ENCODE results near the gene RASSF10.

The RASSF10 gene

GRCh38 chr11:13008625-13009475 lies at the start of gene RASSF10:
RASSF10 (plus strand) TSS chr11:13009316; CDS start chr11:13009577, 261 bp downstream.
- Histone ChIP-seq H3K4me1 (no peaks in the 10 kb centered on the region), H3K27me3 (ENCODE audit: low read depth) (peaks cover 55% of the 10 kb centered on the region), H3K4me3 (no peak within 1 kb of the TSS), H3K36me3 (replicated peaks) (no peaks in the 10 kb centered on the region), H3K9me3 (no peaks in the 10 kb centered on the region)
- in situ Hi-C loops (cut with MboI; ENCODE audit: low sequenced_read_pairs): no loop called here
- no peak for DNase-seq (ENCODE audit: low spot score in 2 of 2)

GRCh38 chr11:12961615-12962014 lies 47.5 kb upstream of the RASSF10 start:
- Histone ChIP-seq H3K4me3 (no peak overlapping the region), H3K4me1 (0 out of 2 replicates have a peak, but pooled peaks cover 4% of the 10 kb centered on the region), H3K9me3 (no peaks in the 10 kb centered on the region), H3K27me3 (ENCODE audit: low read depth) (no peaks in the 10 kb centered on the region), H3K36me3 (replicated peaks) (no peaks in the 10 kb centered on the region)
- no peak for DNase-seq (ENCODE audit: low spot score in 2 of 2)
- in situ Hi-C loops (cut with MboI; ENCODE audit: low sequenced_read_pairs): loop anchor here (10.0 kb wide), 2 partner anchors 233 to 383 kb away; no protein-coding TSS in a partner anchor

GRCh38 chr11:12962306-12962705 lies 46.8 kb upstream of the RASSF10 start:
- H3K9me3 ChIP-seq: no peaks in the 10 kb centered on the region
- in situ Hi-C loops (cut with MboI; ENCODE audit: low sequenced_read_pairs): loop anchor here (10.0 kb wide), 2 partner anchors 232 to 382 kb away; no protein-coding TSS in a partner anchor
- peaks cover under 1% of the 10 kb centered on the region; the same call in 1 of the 2 replicates for H3K27me3 ChIP-seq (ENCODE audit: low read depth)
- no peak for DNase-seq (ENCODE audit: low spot score in 2 of 2)
- no peak overlapping the region for H3K4me3 ChIP-seq
- no peaks in the 10 kb centered on the region for H3K36me3 ChIP-seq (replicated peaks)
- 0 out of 2 replicates have a peak, but pooled peaks cover 4% of the 10 kb centered on the region for H3K4me1 ChIP-seq

- Histone ChIP-seq H3K4me1 (0 out of 2 replicates have a peak, but pooled peaks cover 4% of the 10 kb centered on the region), H3K36me3 (replicated peaks) (no peaks in the 10 kb centered on the region), H3K9me3 (no peaks in the 10 kb centered on the region), H3K27me3 (ENCODE audit: low read depth) (peaks cover 4% of the 10 kb centered on the region; the same call in 1 of the 2 replicates), H3K4me3 (no peak overlapping the region)
- in situ Hi-C loops (cut with MboI; ENCODE audit: low sequenced_read_pairs): loop anchor here (10.0 kb wide), 2 partner anchors 232 to 382 kb away; no protein-coding TSS in a partner anchor
- no peak for DNase-seq (ENCODE audit: low spot score in 2 of 2)
Measured at GRCh38 chr11:12963051-12963450, 46.1 kb upstream of the RASSF10 start.

- no peaks in the 10 kb centered on the region for H3K9me3 ChIP-seq
- H3K27me3 ChIP-seq (ENCODE audit: low read depth): peaks cover 4% of the 10 kb centered on the region; the same call in 1 of the 2 replicates
- no peaks in the 10 kb centered on the region for H3K36me3 ChIP-seq (replicated peaks)
- peak; percentile 47 to 89 for DNase-seq (ENCODE audit: low spot score in 2 of 2)
- in situ Hi-C loops (cut with MboI; ENCODE audit: low sequenced_read_pairs): loop anchor here (10.0 kb wide), 2 partner anchors 231 to 381 kb away; no protein-coding TSS in a partner anchor
- 0 out of 2 replicates have a peak, but pooled peaks cover 4% of the 10 kb centered on the region for H3K4me1 ChIP-seq
- no peak overlapping the region for H3K4me3 ChIP-seq
Measured at GRCh38 chr11:12963792-12964536, 45.2 kb upstream of the RASSF10 start.

- in situ Hi-C loops (cut with MboI; ENCODE audit: low sequenced_read_pairs): loop anchor here (10.0 kb wide), 2 partner anchors 230 to 380 kb away; no protein-coding TSS in a partner anchor
- no peak for DNase-seq (ENCODE audit: low spot score in 2 of 2)
- Histone ChIP-seq H3K4me3 (no peak overlapping the region), H3K4me1 (no peaks in the 10 kb centered on the region), H3K27me3 (ENCODE audit: low read depth) (peaks cover 4% of the 10 kb centered on the region; the same call in 1 of the 2 replicates), H3K9me3 (no peaks in the 10 kb centered on the region), H3K36me3 (replicated peaks) (no peaks in the 10 kb centered on the region)
Measured at GRCh38 chr11:12964650-12965049, 44.5 kb upstream of the RASSF10 start.

GRCh38 chr11:12966002-12966401 lies 43.1 kb upstream of the RASSF10 start:
- Histone ChIP-seq H3K9me3 (no peaks in the 10 kb centered on the region), H3K4me1 (no peaks in the 10 kb centered on the region), H3K36me3 (replicated peaks) (no peaks in the 10 kb centered on the region), H3K27me3 (ENCODE audit: low read depth) (peaks cover 4% of the 10 kb centered on the region; the same call in 1 of the 2 replicates), H3K4me3 (no peak overlapping the region)
- in situ Hi-C loops (cut with MboI; ENCODE audit: low sequenced_read_pairs): loop anchor here (10.0 kb wide), 2 partner anchors 229 to 379 kb away; no protein-coding TSS in a partner anchor
- no peak for DNase-seq (ENCODE audit: low spot score in 2 of 2)

- no peaks in the 10 kb centered on the region for H3K4me1 ChIP-seq
- DNase-seq (ENCODE audit: low spot score in 2 of 2): no peak
- in situ Hi-C loops (cut with MboI; ENCODE audit: low sequenced_read_pairs): loop anchor here (10.0 kb wide), 2 partner anchors 227 to 377 kb away; no protein-coding TSS in a partner anchor
- no peaks in the 10 kb centered on the region for H3K36me3 ChIP-seq (replicated peaks)
- peaks cover 4% of the 10 kb centered on the region; the same call in 1 of the 2 replicates for H3K27me3 ChIP-seq (ENCODE audit: low read depth)
- H3K9me3 ChIP-seq: no peaks in the 10 kb centered on the region
- H3K4me3 ChIP-seq: no peak overlapping the region
Measured at GRCh38 chr11:12968101-12968500, 41.0 kb upstream of the RASSF10 start.

GRCh38 chr11:12968826-12969225 lies 40.3 kb upstream of the RASSF10 start:
- Histone ChIP-seq H3K4me1 (no peaks in the 10 kb centered on the region), H3K36me3 (replicated peaks) (no peaks in the 10 kb centered on the region), H3K9me3 (no peaks in the 10 kb centered on the region), H3K27me3 (ENCODE audit: low read depth) (peaks cover 4% of the 10 kb centered on the region; the same call in 1 of the 2 replicates), H3K4me3 (no peak overlapping the region)
- DNase-seq (ENCODE audit: low spot score in 2 of 2): no peak
- in situ Hi-C loops (cut with MboI; ENCODE audit: low sequenced_read_pairs): loop anchor here (10.0 kb wide), 2 partner anchors 226 to 376 kb away; no protein-coding TSS in a partner anchor

- H3K9me3 ChIP-seq: no peaks in the 10 kb centered on the region
- H3K4me1 ChIP-seq: no peaks in the 10 kb centered on the region
- DNase-seq (ENCODE audit: low spot score in 2 of 2): no peak
- no peaks in the 10 kb centered on the region for H3K36me3 ChIP-seq (replicated peaks)
- no peak overlapping the region for H3K4me3 ChIP-seq
- in situ Hi-C loops (cut with MboI; ENCODE audit: low sequenced_read_pairs): no loop called here
- H3K27me3 ChIP-seq (ENCODE audit: low read depth): peaks cover 15% of the 10 kb centered on the region
Measured at GRCh38 chr11:12971955-12972354, 37.2 kb upstream of the RASSF10 start.

- H3K9me3 ChIP-seq: no peaks in the 10 kb centered on the region
- no peaks in the 10 kb centered on the region for H3K4me1 ChIP-seq
- in situ Hi-C loops (cut with MboI; ENCODE audit: low sequenced_read_pairs): no loop called here
- no peaks in the 10 kb centered on the region for H3K36me3 ChIP-seq (replicated peaks)
- no peak for DNase-seq (ENCODE audit: low spot score in 2 of 2)
- H3K4me3 ChIP-seq: no peak overlapping the region
- H3K27me3 ChIP-seq (ENCODE audit: low read depth): peaks cover 20% of the 10 kb centered on the region
Measured at GRCh38 chr11:12973528-12974181, 35.5 kb upstream of the RASSF10 start.

- Histone ChIP-seq H3K9me3 (no peaks in the 10 kb centered on the region), H3K36me3 (replicated peaks) (no peaks in the 10 kb centered on the region), H3K27me3 (ENCODE audit: low read depth) (peaks cover 22% of the 10 kb centered on the region), H3K4me3 (no peak overlapping the region), H3K4me1 (no peaks in the 10 kb centered on the region)
- DNase-seq (ENCODE audit: low spot score in 2 of 2): no peak
- in situ Hi-C loops (cut with MboI; ENCODE audit: low sequenced_read_pairs): no loop called here
Measured at GRCh38 chr11:12975195-12975594, 33.9 kb upstream of the RASSF10 start.
